K562 (cell line): ENCODE results near the gene HBB. TPM values are rescaled to one million over a fixed set of nuclear protein-coding genes. Genes with fewer than 3 reads are reported as not detected.
A peak's percentile ranks its signal among the peaks of the same experiment; 100 is the strongest.

ENCODE experiments used
- ATF4 ChIP-seq: fragments of 450-650 bp; formaldehyde crosslinking; IDR thresholded peaks from 2 replicates; pipeline ENCODE4 v1.4.0; 2022; ENCODE audit warnings: mild to moderate bottlenecking, moderate library complexity
- CHD2 ChIP-seq: IDR thresholded peaks from 2 replicates; pipeline ENCODE4 v1.6.1; 2011; ENCODE audit warnings: low read depth, low read length
- ETV1 ChIP-seq: fragments of 450-650 bp; conservative IDR thresholded peaks from 2 replicates; pipeline ENCODE4 v1.6.1; 2016; ENCODE audit warnings: missing genetic modification characterization, control low read depth, low read depth, missing compliant biosample characterization
- HLTF ChIP-seq: fragments of 450-650 bp; IDR thresholded peaks from 2 replicates; pipeline ENCODE4 v1.6.1; 2016
- ILF3 ChIP-seq: fragments of 450-650 bp; IDR thresholded peaks from 2 replicates; pipeline ENCODE4 v1.6.1; 2018; ENCODE audit warnings: antibody characterized with exemption, mild to moderate bottlenecking, moderate library complexity, borderline replicate concordance
- MCM3 ChIP-seq: fragments of 450-650 bp; IDR thresholded peaks from 2 replicates; pipeline ENCODE4 v1.6.1; 2016
- MCM5 ChIP-seq: fragments of 450-650 bp; IDR thresholded peaks from 2 replicates; pipeline ENCODE4 v1.6.1; 2016; ENCODE audit warnings: low read depth
- MEIS2 ChIP-seq: fragments of 450-650 bp; IDR thresholded peaks from 2 replicates; pipeline ENCODE4 v1.6.1; 2014; ENCODE audit warnings: mild to moderate bottlenecking; ENCODE audit not compliant: partially characterized antibody
- NR2F6 ChIP-seq: fragments of 450-650 bp; formaldehyde crosslinking; IDR thresholded peaks from 2 replicates; pipeline ENCODE4 v1.4.0; 2020; ENCODE audit warnings: mild to moderate bottlenecking
- PREB ChIP-seq: sonication (generic); formaldehyde crosslinking; IDR thresholded peaks from 2 replicates; pipeline ENCODE4 v1.8.1; 2023; ENCODE audit warnings: mild to moderate bottlenecking, missing genetic modification reagents
- PRMT5 ChIP-seq: sonication (generic); formaldehyde crosslinking; IDR thresholded peaks from 2 replicates; pipeline ENCODE4 v1.5.0; 2020; ENCODE audit warnings: missing genetic modification reagents
- PYGO2 ChIP-seq: fragments of 450-650 bp; IDR thresholded peaks from 2 replicates; pipeline ENCODE4 v1.6.1; 2016; ENCODE audit warnings: mild to moderate bottlenecking, missing genetic modification characterization, moderate library complexity, missing compliant biosample characterization
- SMARCA4 ChIP-seq: fragments of 450-650 bp; IDR thresholded peaks from 2 replicates; pipeline ENCODE4 v1.6.1; 2016
- TCF7L2 ChIP-seq: fragments of 150-350 bp; IDR thresholded peaks from 2 replicates; pipeline ENCODE4 v1.6.1; 2016; ENCODE audit warnings: low read depth, mild to moderate bottlenecking, low read length, moderate library complexity
- TOE1 ChIP-seq, 2 experiments: fragments of 450-650 bp in 1 of 2; sonication (generic) in 1 of 2; formaldehyde crosslinking in 1 of 2; IDR thresholded peaks; 2 replicates each; pipeline versions ENCODE4 v1.7.1 to v1.8.0; 2016 to 2022; ENCODE audit warnings: borderline replicate concordance in 2 of 2, mild to moderate bottlenecking in 2 of 2, antibody characterized with exemption in 1 of 2, inconsistent platforms in 1 of 2, low read depth in 1 of 2, missing genetic modification reagents in 1 of 2, moderate library complexity in 1 of 2
- WHSC1 ChIP-seq: IDR thresholded peaks from one replicate; pipeline ENCODE4 v1.6.1; 2012; ENCODE audit warnings: low read length, control low read depth, inconsistent platforms
- ZBTB26 ChIP-seq: fragments of 450-650 bp; formaldehyde crosslinking; IDR thresholded peaks from 2 replicates; pipeline ENCODE4 v1.4.0; 2022; ENCODE audit warnings: missing genetic modification characterization
- ZBTB33 ChIP-seq: sonication (generic); formaldehyde crosslinking; IDR thresholded peaks from 2 replicates; pipeline ENCODE4 v1.8.1; 2023; ENCODE audit warnings: mild to moderate bottlenecking, missing genetic modification reagents
- ZC3H11A ChIP-seq: IDR thresholded peaks from 2 replicates; pipeline ENCODE4 v1.6.1; 2012; ENCODE audit warnings: low read depth, low read length, improper control_type of control experiment
- ZNF41 ChIP-seq: fragments of 250-450 bp; sonication (Bioruptor Pico); conservative IDR thresholded peaks from 2 replicates; pipeline ENCODE4 v1.4.0; 2020; ENCODE audit warnings: mild to moderate bottlenecking
- ZNF511 ChIP-seq: sonication (generic); formaldehyde crosslinking; IDR thresholded peaks from 2 replicates; pipeline ENCODE4 v1.8.0; 2022; ENCODE audit warnings: mild to moderate bottlenecking, missing genetic modification reagents
- ZNF583 ChIP-seq: fragments of 250-450 bp; sonication (Bioruptor Pico); IDR thresholded peaks from 2 replicates; pipeline ENCODE4 v1.4.0; 2020
- ZNF707 ChIP-seq: fragments of 250-450 bp; sonication (Bioruptor Pico); conservative IDR thresholded peaks from 2 replicates; pipeline ENCODE4 v1.8.0; 2022; ENCODE audit warnings: inconsistent platforms, mild to moderate bottlenecking, moderate library complexity
- ZNF75A ChIP-seq: fragments of 450-650 bp; formaldehyde crosslinking; IDR thresholded peaks from 2 replicates; pipeline ENCODE4 v1.4.0; 2020; ENCODE audit warnings: mild to moderate bottlenecking
- polyA plus RNA-seq, 8 experiments: library from polyadenylated mRNA; depleted of rRNA in 4 of 8; stranded (reverse) in 5 of 8; unstranded in 3 of 8; fragments of >200 nt; fragmentation: Nextera tagmentation in 2 of 8; fragmentation: Illumina TruSeq in 1 of 8; extraction: Ambion mirVana in 2 of 8; extraction: Trizol in 1 of 8; gene quantifications; 2 replicates each; pipeline versions ENCODE4 v1.2.1 to v1.2.3, GENCODE V29; 2011 to 2014; ENCODE audit warnings: inconsistent platforms in 1 of 8, missing spikeins in 1 of 8
- total RNA-seq, 7 experiments: library from RNA; depleted of rRNA in 6 of 7; stranded (reverse); fragments of >200 nt in 6 of 7; fragmentation: Illumina TruSeq in 2 of 7; extraction: Trizol in 2 of 7; gene quantifications; 2 replicates each; pipeline versions ENCODE4 v1.2.1 to v1.2.3, GENCODE V29; 2011 to 2021; ENCODE audit warnings: low replicate concordance in 1 of 7

HBB gene
- total and polyA plus RNA-seq, 9 of the 15 experiments (the other 6 are each of a cell fraction or from before 2014, with no cell fraction given): 0.33 to 3.4 (median 1.2) TPM; not detected in 2

- TF ChIP-seq MEIS2 (no peak), PYGO2 (tag) (no peak), ZBTB26 (CRISPR knock-in tag) (no peak), ZNF511 (CRISPR knock-in tag) (no peak), TOE1 (IDR thresholded peaks at IDR 0.05; ENCODE audit: borderline replicate concordance) (no peak), TOE1 (CRISPR knock-in tag; IDR thresholded peaks at IDR 0.05; ENCODE audit: borderline replicate concordance, low read depth) (no peak), TCF7L2 (no peak), ZC3H11A (no peak), HLTF (no peak), PREB (no peak), ETV1 (tag) (0 out of 2 replicates have a peak, but pooled peaks have one; percentile 13), ZBTB33 (CRISPR knock-in tag) (peak; percentile 41; the same call in 1 of the 2 replicates), MCM5 (no peak), WHSC1 (no peak), ILF3 (no peak), ZNF75A (CRISPR knock-in tag) (no peak), CHD2 (peak; percentile 20; the same call in 1 of the 2 replicates), ZNF707 (CRISPR knock-in tag) (no peak), SMARCA4 (no peak), NR2F6 (CRISPR knock-in tag) (no peak), ZNF41 (CRISPR knock-in tag) (no peak), MCM3 (no peak), PRMT5 (CRISPR knock-in tag) (no peak), ATF4 (CRISPR knock-in tag) (peak; percentile 54; the same call in 1 of the 2 replicates), ZNF583 (no peak)
Measured at GRCh38 chr11:5242933-5243815, 16.3 kb upstream of the HBB start (continued).
